ENCODE results near the gene NOX5. TPM values are rescaled to one million over a fixed set of nuclear protein-coding genes. Genes with fewer than 3 reads are reported as not detected.

Gene NOX5
- total and polyA plus RNA-seq, 4 donors: under 0.01 to 0.08 (median 0.01) TPM

DNA sequence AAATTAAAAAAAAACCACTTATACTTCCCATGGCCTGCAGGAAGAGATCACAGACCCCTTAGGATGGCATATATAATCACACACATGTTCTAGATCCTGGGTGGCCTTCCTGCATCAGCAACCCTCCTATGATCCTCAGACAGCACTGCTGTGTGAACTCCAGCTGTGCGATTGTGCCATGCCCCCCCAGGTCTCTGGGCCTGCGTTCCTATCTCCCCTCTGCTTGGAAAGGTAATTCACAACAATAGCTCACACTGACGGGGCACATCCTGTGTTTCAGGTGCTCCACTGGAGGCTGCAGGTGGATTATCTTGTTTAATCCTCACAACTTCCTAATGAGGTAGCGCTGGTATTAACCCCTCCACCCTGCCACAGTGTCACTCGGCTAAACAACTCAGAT is 74.8 kb downstream of the NOX5 start:
- 95% methylated on average over 5 of the region's 5 CpGs for WGBS
- H3K9me3 ChIP-seq (ENCODE audit: control insufficient read depth in 4 of 4, low read length in 3 of 4): no peaks in the 10 kb centered on the region
- no peaks in the 10 kb centered on the region for H3K36me3 ChIP-seq (ENCODE audit: control insufficient read depth in 4 of 4, insufficient read depth in 3 of 4, low read depth in 1 of 4, low read length in 3 of 4)
- H3K4me3 ChIP-seq (ENCODE audit: low read depth in 1 of 3, low read length in 3 of 3): no peak overlapping the region
- H3K27ac ChIP-seq (ENCODE audit: low read depth in 1 of 2, low read length in 2 of 2): no peak overlapping the region
- no peak for DNase-seq (ENCODE audit: low spot score)
- H3K27me3 ChIP-seq (ENCODE audit: control insufficient read depth in 4 of 4, insufficient read depth in 4 of 4, low read length in 3 of 4): no peaks in the 10 kb centered on the region
- no peak overlapping the region for H3K9ac ChIP-seq (ENCODE audit: low read depth in 1 of 2, low read length in 2 of 2)
- H3K4me1 ChIP-seq (ENCODE audit: control insufficient read depth in 4 of 4, insufficient read depth in 4 of 4, low read length in 3 of 4): peaks cover 0 to 4% (median 0%) of the 10 kb centered on the region in 4 donors
- no peak for TF ChIP-seq REST (IDR thresholded peaks at IDR 0.05)
- no peak for TF ChIP-seq SP1 (IDR thresholded peaks at IDR 0.05)
- TF ChIP-seq TAF1 (conservative IDR thresholded peaks at IDR 0.05): no peak
- no peak for TF ChIP-seq HNF4G (IDR thresholded peaks at IDR 0.05)
- no peak for TF ChIP-seq MAX (IDR thresholded peaks at IDR 0.05)
- TF ChIP-seq JUND (IDR thresholded peaks at IDR 0.05): no peak
- no peak for TF ChIP-seq RXRA (IDR thresholded peaks at IDR 0.05)
- no peak for TF ChIP-seq NR2F2 (IDR thresholded peaks at IDR 0.05)

- H3K4me3 ChIP-seq (ENCODE audit: low read depth in 1 of 3, low read length in 3 of 3): no peak overlapping the region
- no peaks in the 10 kb centered on the region for H3K36me3 ChIP-seq (ENCODE audit: control insufficient read depth in 4 of 4, insufficient read depth in 3 of 4, low read depth in 1 of 4, low read length in 3 of 4)
- no peak overlapping the region for H3K9ac ChIP-seq (ENCODE audit: low read depth in 1 of 2, low read length in 2 of 2)
- no peaks in the 10 kb centered on the region for H3K27me3 ChIP-seq (ENCODE audit: control insufficient read depth in 4 of 4, insufficient read depth in 4 of 4, low read length in 3 of 4)
- H3K27ac ChIP-seq (ENCODE audit: low read depth in 1 of 2, low read length in 2 of 2): no peak overlapping the region
- peaks cover 0 to 4% (median 0%) of the 10 kb centered on the region in 4 donors for H3K4me1 ChIP-seq (ENCODE audit: control insufficient read depth in 4 of 4, insufficient read depth in 4 of 4, low read length in 3 of 4)
- 77% methylated on average over 5 of the region's 5 CpGs for WGBS
- TF ChIP-seq JUND (IDR thresholded peaks at IDR 0.05): no peak
- no peak for TF ChIP-seq REST (IDR thresholded peaks at IDR 0.05)
- TF ChIP-seq HNF4G (IDR thresholded peaks at IDR 0.05): no peak
- no peak for DNase-seq (ENCODE audit: low spot score)
- H3K9me3 ChIP-seq (ENCODE audit: control insufficient read depth in 4 of 4, low read length in 3 of 4): no peaks in the 10 kb centered on the region
Measured at GRCh38 chr15:69090197-69090948, 75.9 kb downstream of the NOX5 start.

- H3K9ac ChIP-seq (ENCODE audit: low read depth in 1 of 2, low read length in 2 of 2): no peak overlapping the region
- H3K9me3 ChIP-seq (ENCODE audit: control insufficient read depth in 4 of 4, low read length in 3 of 4): no peaks in the 10 kb centered on the region
- H3K4me1 ChIP-seq (ENCODE audit: control insufficient read depth in 4 of 4, insufficient read depth in 4 of 4, low read length in 3 of 4): peaks cover 0 to 4% (median 0%) of the 10 kb centered on the region in 4 donors
- no peak overlapping the region for H3K4me3 ChIP-seq (ENCODE audit: low read depth in 1 of 3, low read length in 3 of 3)
- H3K27ac ChIP-seq (ENCODE audit: low read depth in 1 of 2, low read length in 2 of 2): no peak overlapping the region
- TF ChIP-seq JUND (IDR thresholded peaks at IDR 0.05): no peak
- TF ChIP-seq HNF4A (conservative IDR thresholded peaks at IDR 0.05): no peak
- no peak for TF ChIP-seq ZBTB33 (IDR thresholded peaks at IDR 0.05)
- no peak for TF ChIP-seq RAD21 (IDR thresholded peaks at IDR 0.05)
- TF ChIP-seq, protein P1, sequence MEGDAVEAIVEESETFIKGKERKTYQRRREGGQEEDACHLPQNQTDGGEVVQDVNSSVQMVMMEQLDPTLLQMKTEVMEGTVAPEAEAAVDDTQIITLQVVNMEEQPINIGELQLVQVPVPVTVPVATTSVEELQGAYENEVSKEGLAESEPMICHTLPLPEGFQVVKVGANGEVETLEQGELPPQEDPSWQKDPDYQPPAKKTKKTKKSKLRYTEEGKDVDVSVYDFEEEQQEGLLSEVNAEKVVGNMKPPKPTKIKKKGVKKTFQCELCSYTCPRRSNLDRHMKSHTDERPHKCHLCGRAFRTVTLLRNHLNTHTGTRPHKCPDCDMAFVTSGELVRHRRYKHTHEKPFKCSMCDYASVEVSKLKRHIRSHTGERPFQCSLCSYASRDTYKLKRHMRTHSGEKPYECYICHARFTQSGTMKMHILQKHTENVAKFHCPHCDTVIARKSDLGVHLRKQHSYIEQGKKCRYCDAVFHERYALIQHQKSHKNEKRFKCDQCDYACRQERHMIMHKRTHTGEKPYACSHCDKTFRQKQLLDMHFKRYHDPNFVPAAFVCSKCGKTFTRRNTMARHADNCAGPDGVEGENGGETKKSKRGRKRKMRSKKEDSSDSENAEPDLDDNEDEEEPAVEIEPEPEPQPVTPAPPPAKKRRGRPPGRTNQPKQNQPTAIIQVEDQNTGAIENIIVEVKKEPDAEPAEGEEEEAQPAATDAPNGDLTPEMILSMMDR (IDR thresholded peaks at IDR 0.05; ENCODE audit: low read depth, low read length, missing input control): no peak
- no peak for TF ChIP-seq EGR1 (IDR thresholded peaks at IDR 0.05; ENCODE audit: low read depth in 2 of 2)
- TF ChIP-seq TAF1 (conservative IDR thresholded peaks at IDR 0.05): no peak
- no peak for TF ChIP-seq GABPA (IDR thresholded peaks at IDR 0.05 in 1 of 2, conservative IDR thresholded peaks at IDR 0.05 in 1 of 2)
- TF ChIP-seq SP1 (IDR thresholded peaks at IDR 0.05): no peak
- no peaks in the 10 kb centered on the region for H3K27me3 ChIP-seq (ENCODE audit: control insufficient read depth in 4 of 4, insufficient read depth in 4 of 4, low read length in 3 of 4)
- WGBS: 92% methylated on average over 1 of the region's 1 CpG
- H3K36me3 ChIP-seq (ENCODE audit: control insufficient read depth in 4 of 4, insufficient read depth in 3 of 4, low read depth in 1 of 4, low read length in 3 of 4): no peaks in the 10 kb centered on the region
- DNase-seq (ENCODE audit: low spot score): no peak
Measured at GRCh38 chr15:69091654-69092053, 77.2 kb downstream of the NOX5 start.

Measured in liver (tissue), 9 donors.